Ectodermal cell (in vitro differentiated cells): ENCODE measurements around the gene CATSPER3.
A peak's percentile ranks its signal among the peaks of the same experiment; 100 is the strongest.

ENCODE experiments used
- H3K27ac ChIP-seq: 2 replicates; pipeline ENCODE4 v1.7.0; 2013; ENCODE audit warnings: mild to moderate bottlenecking, low read depth, low read length; ENCODE audit not compliant: insufficient read depth, poor library complexity, severe bottlenecking
- H3K27me3 ChIP-seq: 2 replicates; pipeline ENCODE4 v1.7.0; 2013; ENCODE audit warnings: mild to moderate bottlenecking, low read length; ENCODE audit not compliant: insufficient read depth, control insufficient read depth, poor library complexity, severe bottlenecking
- H3K36me3 ChIP-seq: one replicate; pipeline ENCODE4 v1.7.0; 2013; ENCODE audit warnings: low read length; ENCODE audit not compliant: control insufficient read depth, insufficient read depth
- H3K4me1 ChIP-seq: one replicate; pipeline ENCODE4 v1.7.0; 2013; ENCODE audit warnings: low read length; ENCODE audit not compliant: control insufficient read depth, insufficient read depth
- H3K4me3 ChIP-seq: 2 replicates; pipeline ENCODE4 v1.7.0; 2013; ENCODE audit warnings: low read depth, low read length, control low read depth; ENCODE audit not compliant: insufficient read depth
- H3K9me3 ChIP-seq: 2 replicates; pipeline ENCODE4 v1.7.0; 2013; ENCODE audit warnings: mild to moderate bottlenecking, low read length, moderate library complexity; ENCODE audit not compliant: control insufficient read depth
- WGBS, 2 experiments: methylation state at CpG; one replicate each; pipeline ENCODE4 v1.1.7; 2013; ENCODE audit warnings: missing lambda C conversion rate in 2 of 2; 5-methylcytosine and 5-hydroxymethylcytosine counted together

The CATSPER3 gene

DNA sequence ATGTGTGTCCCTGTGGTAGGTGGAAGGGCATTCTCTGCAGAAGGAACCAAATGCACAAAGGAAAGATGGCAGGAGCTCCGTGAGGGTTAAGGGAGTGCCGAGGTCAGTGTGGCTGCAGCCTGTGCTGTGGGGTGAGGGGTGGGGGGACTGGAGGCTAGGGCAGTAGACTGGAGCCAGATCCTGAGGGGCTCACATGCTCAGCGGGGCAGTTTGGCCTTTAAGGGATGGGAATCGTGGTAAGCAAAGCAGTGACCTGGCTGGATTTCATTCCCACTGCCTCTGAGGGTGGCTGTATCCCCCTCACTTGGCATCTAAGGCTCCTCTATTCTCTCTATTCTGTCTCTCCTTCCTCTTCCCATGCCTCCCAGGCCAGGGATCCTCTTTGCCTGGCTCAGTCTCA, 50.8 kb downstream of the CATSPER3 start:
- no peak overlapping the region for H3K27ac ChIP-seq
- WGBS, 2 experiments: 75 to 77% methylated on average over 4 of the region's 4 CpGs
- H3K36me3 ChIP-seq: no peaks in the 10 kb centered on the region
- peaks cover 8% of the 10 kb centered on the region for H3K27me3 ChIP-seq
- no peaks in the 10 kb centered on the region for H3K4me1 ChIP-seq
- H3K4me3 ChIP-seq: no peak overlapping the region
- no peaks in the 10 kb centered on the region for H3K9me3 ChIP-seq

DNA sequence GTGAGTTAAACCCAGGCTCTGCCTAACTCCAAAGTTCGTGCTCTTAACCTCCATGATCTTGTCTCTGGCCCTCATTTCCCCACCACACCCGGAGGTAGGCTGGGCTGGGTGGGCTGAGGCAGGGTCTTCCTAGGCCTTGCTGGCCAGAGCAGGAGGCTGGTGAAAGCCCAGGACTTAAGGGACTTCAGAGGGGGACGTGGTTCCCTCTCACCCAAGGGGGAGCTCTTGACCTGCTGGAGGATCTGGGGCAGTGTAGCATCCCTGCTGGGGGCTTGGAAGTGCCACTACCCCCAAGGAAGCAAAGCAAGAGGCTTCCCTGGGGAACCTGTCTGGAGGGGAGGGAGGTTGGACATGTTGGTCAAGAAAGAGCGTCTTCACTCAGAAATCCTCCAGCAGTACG, 51.6 kb downstream of the CATSPER3 start:
- Histone ChIP-seq H3K4me3 (no peak overlapping the region), H3K27me3 (peaks cover 8% of the 10 kb centered on the region), H3K36me3 (no peaks in the 10 kb centered on the region), H3K9me3 (no peaks in the 10 kb centered on the region), H3K4me1 (no peaks in the 10 kb centered on the region), H3K27ac (no peak overlapping the region)
- 88 to 89% methylated on average over 5 of the region's 5 CpGs for WGBS, 2 experiments

DNA sequence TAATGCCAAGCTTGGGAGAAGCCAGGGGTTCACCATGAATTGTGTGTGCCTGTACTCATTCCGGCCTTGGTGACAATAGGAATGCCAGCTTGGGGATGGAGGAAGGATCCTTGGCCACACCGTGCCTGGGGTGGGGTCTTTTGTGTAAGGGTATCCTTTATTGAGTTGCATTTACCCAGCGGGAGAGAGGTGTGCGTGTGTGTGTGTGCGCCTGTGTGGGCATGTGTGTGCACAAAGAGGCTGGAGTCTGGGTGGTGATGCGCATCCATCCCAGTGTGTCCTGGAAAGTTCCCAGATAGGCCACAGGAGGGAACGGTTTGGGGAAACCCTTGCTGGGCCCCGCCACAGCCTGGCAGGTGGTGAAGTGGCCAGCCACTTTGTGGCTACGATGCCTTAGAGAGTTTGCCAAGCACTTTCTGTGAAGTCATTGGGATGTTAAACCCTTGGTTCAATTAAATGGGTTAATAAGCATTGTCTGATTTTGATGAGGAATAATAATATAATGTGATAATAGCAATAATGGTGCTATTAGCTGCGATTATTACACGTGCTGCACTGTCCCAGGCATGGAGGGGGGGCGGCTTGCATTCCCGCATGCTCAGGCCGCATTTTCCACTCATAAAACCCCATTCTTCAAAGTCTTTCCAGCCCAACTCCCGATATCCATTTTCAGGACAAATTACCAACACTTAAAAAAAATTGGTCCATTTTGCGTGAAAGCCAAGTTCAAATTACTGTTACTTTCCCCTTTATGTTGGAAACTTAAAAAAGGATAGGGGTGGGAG, 52.6 kb downstream of the CATSPER3 start:
- peaks cover 3% of the 10 kb centered on the region for H3K4me1 ChIP-seq
- H3K27me3 ChIP-seq: peaks cover 16% of the 10 kb centered on the region
- WGBS, 2 experiments: 89% methylated on average over 16 of the region's 16 CpGs
- H3K4me3 ChIP-seq: no peak overlapping the region
- H3K27ac ChIP-seq: no peak overlapping the region
- H3K36me3 ChIP-seq: no peaks in the 10 kb centered on the region
- no peaks in the 10 kb centered on the region for H3K9me3 ChIP-seq

DNA sequence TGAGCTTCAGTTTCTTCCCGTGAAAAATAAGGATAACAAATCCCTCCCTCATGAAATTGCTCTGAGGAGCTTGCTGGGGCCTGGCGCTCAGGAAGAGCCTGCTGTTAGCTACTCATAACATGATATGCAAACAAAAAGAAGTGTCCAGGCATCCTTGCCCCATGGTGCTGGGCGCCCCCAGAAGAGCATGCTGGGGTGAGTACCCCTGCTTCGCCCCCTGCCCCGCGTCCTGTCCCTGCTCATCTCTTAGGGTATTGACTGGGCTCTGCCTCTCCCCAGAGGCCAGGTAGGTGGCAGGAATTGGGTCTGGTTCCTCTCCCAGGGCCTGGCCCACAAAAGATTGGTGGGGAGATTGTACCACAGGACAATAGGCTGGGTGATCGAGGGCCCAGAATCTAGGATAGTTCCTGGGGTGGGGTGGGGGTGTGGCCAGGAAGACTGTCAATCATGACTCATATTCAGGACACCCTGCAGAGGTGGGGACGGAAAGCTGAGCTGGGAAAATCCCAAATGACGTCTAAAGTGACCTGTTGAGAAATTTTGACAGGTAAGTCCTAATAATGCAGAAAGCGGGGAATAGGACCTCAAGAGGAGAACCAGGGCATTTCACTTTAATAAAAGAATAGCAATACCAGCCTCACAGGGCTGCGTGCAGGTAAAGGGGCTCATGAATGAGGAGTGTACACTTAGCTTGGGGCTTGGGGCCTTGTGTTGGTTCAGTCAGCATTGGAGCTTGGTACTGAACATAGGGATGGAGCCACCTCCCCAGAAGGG, 57.4 kb downstream of the CATSPER3 start:
- H3K36me3 ChIP-seq: no peaks in the 10 kb centered on the region
- peaks cover 18% of the 10 kb centered on the region for H3K4me1 ChIP-seq
- WGBS, 2 experiments: 81 to 83% methylated on average over 11 of the region's 11 CpGs
- peaks cover 64% of the 10 kb centered on the region for H3K27me3 ChIP-seq
- H3K27ac ChIP-seq: no peak overlapping the region
- no peak overlapping the region for H3K4me3 ChIP-seq
- no peaks in the 10 kb centered on the region for H3K9me3 ChIP-seq

DNA sequence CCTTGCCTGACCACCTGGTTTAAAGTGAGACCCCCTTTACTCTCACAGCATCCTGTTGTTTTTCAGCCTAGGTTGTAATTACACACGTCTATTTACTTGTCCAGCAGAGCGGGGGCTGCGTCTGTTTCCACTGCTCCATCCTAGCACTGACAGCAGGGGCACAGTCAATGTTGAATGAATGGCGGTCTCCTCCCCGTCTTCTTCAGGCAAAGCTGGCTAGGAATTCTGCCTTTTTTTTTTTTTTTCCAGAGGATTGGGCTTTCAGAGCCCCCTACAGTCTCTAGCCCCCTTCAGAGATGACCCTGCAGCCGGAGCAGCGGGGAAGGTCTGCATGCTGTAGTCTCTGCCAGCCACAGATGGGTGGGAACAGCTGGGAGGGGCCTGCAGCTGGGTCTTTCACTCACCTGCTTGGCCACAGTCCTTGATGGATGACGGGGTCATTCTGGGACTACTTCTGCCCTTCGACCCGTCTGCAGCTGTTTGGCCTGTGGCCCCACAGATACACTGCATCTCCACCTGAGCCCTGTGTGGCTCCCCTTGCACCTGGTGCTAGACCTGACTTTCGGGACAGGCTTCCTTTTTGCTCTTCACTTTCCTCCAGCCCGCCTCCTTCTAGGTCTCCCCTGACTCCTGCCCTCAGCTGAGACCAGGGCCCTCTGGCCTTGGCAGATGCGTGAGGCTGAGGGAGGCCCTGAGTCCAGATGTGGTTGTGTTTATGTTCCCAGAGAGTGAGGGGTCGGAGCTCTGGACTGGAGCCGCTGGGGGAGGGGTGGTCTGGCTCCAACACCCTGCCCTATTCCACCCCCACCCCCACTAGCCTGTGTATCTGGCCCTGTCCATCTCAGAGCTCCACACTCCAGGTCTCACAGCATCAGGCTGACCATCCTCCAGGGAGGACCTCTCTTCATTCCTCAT, 58.3 kb downstream of the CATSPER3 start:
- Histone ChIP-seq H3K9me3 (no peaks in the 10 kb centered on the region), H3K27ac (no peak overlapping the region), H3K4me1 (peaks cover 27% of the 10 kb centered on the region), H3K4me3 (no peak overlapping the region), H3K36me3 (no peaks in the 10 kb centered on the region), H3K27me3 (peaks cover 73% of the 10 kb centered on the region)
- 63 to 64% methylated on average over 14 to 15 of the region's 15 CpGs for WGBS, 2 experiments

DNA sequence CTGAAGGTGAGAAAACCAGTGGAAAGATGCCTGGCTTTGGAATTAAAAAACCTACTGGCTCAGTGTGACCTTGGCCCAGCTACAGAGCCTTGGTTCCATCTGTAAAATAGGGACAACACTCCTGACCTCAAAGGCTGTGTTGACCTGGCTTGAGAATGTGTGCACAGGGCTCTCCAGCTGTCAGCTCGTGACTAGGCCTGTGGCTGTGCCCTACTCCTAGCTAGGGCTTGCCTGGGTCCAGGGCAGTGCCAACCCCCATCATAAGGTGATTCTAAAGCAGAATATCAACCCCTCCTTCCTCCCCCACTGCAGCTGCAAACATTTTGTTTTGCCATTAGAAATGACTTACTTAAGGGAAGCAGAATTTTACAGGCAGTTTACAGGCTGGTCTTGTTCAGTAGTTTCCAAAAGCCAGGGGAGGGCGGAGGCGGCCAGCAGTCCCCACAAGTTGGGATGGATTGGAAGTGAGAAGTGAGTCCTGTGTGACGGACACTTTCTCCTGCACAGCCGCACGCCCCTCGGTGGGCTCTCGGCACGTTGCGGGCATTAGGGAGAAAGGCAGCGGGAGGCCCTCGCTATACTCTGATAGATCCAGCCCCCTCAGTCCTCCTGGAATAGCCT, 59.0 kb downstream of the CATSPER3 start:
- no peaks in the 10 kb centered on the region for H3K36me3 ChIP-seq
- no peak overlapping the region for H3K4me3 ChIP-seq
- no peak overlapping the region for H3K27ac ChIP-seq
- H3K4me1 ChIP-seq: peaks cover 34% of the 10 kb centered on the region
- H3K27me3 ChIP-seq: peaks cover 80% of the 10 kb centered on the region
- WGBS, 2 experiments: 25 to 27% methylated on average over 12 of the region's 12 CpGs
- H3K9me3 ChIP-seq: no peaks in the 10 kb centered on the region

DNA sequence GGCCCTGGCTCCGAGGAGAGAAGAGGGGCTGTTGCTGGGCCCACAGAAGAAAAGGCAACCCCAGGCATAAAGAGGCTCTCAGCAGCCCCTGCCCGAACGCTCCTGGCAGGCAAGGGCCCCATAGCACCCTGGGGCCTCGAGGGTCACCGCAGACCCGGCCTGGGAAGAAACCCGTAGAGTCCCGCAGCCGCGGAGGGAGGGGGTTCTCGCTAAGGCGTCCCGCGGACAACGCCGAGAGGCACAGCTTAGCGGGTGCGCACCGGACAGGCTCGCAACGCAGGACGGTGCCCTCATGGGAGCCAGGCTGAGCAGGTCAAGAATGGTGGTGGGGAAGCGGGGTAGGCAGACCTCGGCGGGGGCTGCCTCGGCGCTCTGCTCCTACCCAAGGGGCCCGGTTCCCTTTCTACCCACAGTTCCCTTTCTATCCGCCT, 59.6 kb downstream of the CATSPER3 start:
- Histone ChIP-seq H3K9me3 (no peaks in the 10 kb centered on the region), H3K4me3 (peak overlapping the region; percentile 10), H3K4me1 (peaks cover 35% of the 10 kb centered on the region), H3K27me3 (peaks cover 83% of the 10 kb centered on the region), H3K36me3 (no peaks in the 10 kb centered on the region), H3K27ac (no peak overlapping the region)
- WGBS, 2 experiments: 1 to 3% methylated on average over 29 of the region's 29 CpGs

GRCh38 chr5:135027697-135028615, 60.2 kb downstream of the CATSPER3 start:
- Histone ChIP-seq H3K4me3 (peak overlapping the region; percentile 10), H3K4me1 (peaks cover 40% of the 10 kb centered on the region), H3K9me3 (no peaks in the 10 kb centered on the region), H3K36me3 (no peaks in the 10 kb centered on the region), H3K27me3 (peaks cover 84% of the 10 kb centered on the region), H3K27ac (no peak overlapping the region)
- WGBS, 2 experiments: 3% methylated on average over 79 of the region's 79 CpGs
